Jurkat, Clone E6-1 (cell line): Measurements from ENCODE around the gene NDUFS6.
"Not testable (repeated sequence)": the region's sequence is repeated elsewhere in the genome, so short reads cannot be mapped to it uniquely, and the experiment has no call there.

Experiments used
- DNase-seq: peaks from one replicate; pipeline ENCODE4 v3.0.0-alpha.2; 2011; ENCODE audit warnings: low read depth, low spot score
- H3K4me3 ChIP-seq: 2 replicates; pipeline ENCODE4 v1.5.1; 2011; ENCODE audit warnings: mild to moderate bottlenecking, low read length, control low read depth, moderate library complexity

The NDUFS6 gene

DNA sequence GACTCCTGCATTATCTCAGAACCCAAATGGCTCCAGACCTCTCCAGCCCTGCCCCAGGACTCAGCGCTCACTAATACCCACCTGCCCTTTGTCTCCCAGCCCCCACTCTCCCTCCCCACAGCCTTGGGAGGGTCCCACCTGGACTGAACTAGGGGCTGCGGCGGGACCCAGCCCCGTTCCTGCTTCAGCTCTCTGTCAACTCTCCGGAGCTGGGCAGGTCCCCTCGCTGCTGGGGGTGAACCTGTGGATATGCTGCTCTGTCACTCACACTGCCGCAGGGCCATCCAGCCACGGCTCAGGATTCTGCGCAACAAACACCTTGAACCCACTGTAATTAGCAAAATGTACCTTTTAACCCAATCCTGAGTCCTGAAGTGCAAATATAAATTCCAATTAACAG is 36.8 kb downstream of the NDUFS6 start:
- DNase-seq = no peak
- no peak overlapping the region for H3K4me3 ChIP-seq

GRCh38 chr5:1840071-1840547 is 38.9 kb downstream of the NDUFS6 start:
- no peak for DNase-seq
- no peak overlapping the region for H3K4me3 ChIP-seq

- no peak for DNase-seq
- H3K4me3 ChIP-seq = no peak overlapping the region
Observed at GRCh38 chr5:1840741-1841521, 39.7 kb downstream of the NDUFS6 start.

DNA sequence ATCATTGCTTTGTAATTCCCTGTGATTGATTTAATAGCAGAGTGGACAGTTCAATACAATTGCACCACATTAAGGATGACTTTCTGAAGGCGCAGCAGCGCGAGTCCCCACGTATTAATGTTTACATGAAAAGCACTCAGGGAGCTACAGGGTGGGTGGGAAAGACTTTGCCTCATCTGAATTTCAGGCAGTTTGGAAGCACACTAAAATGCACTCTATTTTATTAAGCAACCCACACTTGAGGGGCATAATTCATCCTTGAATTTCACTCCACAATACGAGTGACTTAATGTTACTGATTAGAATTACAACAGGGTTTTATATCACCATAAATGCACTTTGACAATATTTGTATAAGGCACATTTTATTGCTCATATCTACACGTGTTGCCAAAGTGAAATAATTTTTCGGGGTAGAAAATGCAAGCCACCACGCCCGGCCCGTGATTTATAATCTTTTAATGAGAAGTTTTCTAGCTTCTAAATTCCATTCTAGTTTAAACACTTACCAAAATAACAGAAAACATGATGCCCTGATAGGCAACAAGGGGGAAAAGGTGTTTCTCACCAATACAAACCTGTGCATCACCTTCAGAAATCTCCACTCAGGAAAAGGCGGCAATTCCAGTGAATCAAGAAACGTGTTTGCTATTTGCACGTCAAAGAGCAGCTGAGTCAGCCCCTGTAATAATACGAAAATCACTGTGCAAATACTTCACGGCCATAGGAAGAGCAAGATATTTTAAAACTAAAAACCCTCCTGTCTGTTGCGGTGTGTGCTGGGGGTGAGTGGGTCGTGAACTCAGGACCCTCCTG is 41.0 kb downstream of the NDUFS6 start:
- no peak overlapping the region for H3K4me3 ChIP-seq
- no peak for DNase-seq

DNA sequence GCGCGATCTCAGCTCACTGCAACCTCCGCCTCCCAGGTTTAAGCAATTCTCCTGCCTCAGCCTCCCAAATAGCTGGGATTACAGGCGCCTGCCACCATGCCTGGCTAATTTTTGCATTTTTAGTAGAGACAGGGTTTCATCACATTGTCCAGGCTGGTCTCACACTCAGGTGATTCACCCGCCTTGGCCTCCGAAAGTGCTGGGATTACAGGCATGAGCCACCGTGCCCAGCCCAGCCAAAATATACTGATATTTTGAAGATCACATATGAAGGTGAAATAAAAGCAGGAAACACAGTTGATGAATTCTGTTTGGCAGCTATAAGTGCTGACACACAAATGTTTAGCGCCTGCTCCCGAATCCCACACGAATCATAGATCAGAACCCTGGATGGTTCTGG is 42.6 kb downstream of the NDUFS6 start:
- H3K4me3 ChIP-seq = not testable (repeated sequence)

DNA sequence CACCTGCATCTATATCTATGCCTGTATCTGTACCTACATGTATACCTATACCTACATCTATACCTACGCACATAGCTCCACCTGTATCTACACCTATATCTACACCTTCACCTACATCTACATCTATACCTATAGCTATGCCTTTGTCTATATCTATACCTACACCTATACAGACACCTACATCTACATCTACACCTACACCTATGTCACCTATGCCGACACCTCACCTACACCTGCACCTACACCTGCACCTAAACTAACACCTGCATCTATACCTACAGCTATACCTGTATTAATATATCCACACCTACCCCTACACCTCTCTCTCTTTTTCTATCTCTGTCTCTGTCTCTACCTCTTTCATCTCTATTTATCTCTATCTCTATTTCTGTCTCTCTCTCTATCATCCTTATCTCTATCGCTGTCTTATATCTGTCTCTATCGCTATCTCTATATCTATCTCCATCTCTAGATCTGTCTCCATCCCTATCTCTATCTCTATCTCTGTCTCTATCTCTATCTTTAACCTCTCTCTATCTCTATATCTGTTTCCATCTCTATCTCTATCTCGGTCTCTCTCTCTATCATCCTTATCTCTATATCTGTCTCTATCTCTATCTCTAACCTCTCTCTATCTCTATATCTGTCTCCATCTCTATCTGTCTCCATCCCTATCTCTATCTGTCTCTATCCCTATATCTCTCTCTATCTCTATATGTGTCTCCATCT is 43.7 kb downstream of the NDUFS6 start:
- no peak overlapping the region for H3K4me3 ChIP-seq
- no peak for DNase-seq

More for the DNA sequence above, 42.6 kb downstream of the NDUFS6 start:
- not testable (repeated sequence) for DNase-seq

- H3K4me3 ChIP-seq = no peak overlapping the region
- no peak for DNase-seq
Observed at GRCh38 chr5:1845696-1846095, 44.5 kb downstream of the NDUFS6 start.

DNA sequence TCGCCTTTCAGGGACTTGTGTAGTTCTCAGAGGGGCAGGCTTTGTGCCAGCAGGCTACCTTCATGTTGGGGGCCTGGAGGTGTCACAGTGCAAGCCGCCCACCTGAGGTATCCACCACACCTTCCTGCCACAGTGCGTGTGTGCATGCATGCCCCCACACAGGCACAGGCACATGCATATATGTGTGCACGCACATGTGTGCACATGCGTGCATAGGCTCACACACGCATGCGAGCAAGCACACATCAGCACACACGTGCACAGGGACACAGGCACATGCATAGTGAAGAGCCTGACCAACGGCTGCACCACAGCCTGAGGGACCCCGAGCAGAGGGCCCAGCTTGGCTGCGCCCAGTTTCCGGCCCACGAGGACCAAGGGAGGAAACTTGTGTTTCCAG is 45.4 kb downstream of the NDUFS6 start:
- no peak overlapping the region for H3K4me3 ChIP-seq
- DNase-seq = no peak

DNA sequence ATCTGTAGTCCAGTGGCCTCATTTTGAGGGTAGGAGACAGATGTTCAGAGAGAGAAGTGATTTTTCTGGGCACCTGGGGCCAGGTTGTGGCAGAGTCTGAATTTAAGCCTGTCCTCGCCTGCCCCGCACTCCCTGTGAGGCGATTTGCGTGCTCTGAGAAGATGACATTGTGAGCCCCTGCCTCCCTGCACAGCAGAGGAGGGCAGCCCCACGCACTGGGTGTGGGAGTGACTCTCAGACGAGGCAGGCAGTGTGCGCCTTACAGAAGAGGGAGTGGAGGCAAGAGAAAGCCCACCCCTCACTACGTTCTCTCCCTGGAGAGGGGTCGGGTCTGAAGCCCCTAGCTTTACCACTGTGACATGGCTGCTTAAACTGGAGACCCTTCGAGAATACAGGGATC is 45.8 kb downstream of the NDUFS6 start:
- H3K4me3 ChIP-seq = no peak overlapping the region
- no peak for DNase-seq

GRCh38 chr5:1847611-1848010 is 46.4 kb downstream of the NDUFS6 start:
- DNase-seq = no peak
- H3K4me3 ChIP-seq = no peak overlapping the region

DNA sequence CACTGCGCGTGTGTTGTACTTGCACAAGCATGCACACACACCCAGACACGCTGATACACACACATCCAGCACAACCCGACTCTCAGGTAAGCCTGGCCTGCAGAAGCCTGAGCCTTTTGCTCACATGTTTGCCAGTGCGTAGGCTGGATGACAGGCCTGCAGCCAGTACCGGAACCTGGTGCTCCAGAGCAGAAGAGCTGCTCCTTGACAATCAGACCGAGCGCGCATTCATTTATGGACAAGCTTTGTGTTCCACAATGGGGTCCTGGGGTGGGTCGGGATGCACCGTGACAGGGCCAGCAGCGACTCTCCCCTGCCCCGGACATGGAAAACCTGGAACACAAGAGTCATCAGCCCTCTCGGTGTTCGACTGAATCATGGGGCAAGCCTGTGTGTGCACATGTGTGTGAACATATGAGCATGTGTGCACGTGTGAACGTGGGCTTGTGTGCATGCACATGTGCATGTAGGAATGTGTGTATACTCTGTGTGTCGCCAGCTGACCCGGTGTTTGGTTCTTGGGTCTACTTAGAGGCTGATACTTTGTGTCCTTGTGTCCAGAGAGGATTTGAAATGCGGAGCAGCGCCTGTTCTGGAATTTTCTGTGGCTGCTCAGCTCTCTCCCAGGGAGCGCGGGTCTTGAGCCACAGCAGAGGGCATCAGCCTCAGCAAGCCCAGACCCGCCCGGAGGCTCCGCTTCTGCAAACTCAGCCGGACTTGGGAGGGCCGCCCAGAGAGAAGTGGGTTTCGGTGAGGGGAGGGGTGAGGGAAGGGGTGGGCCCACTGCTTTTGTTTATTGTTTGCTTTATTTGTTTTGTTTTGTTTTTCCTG is 49.3 kb downstream of the NDUFS6 start:
- no peak overlapping the region for H3K4me3 ChIP-seq
- no peak for DNase-seq

GRCh38 chr5:1851290-1851934 is 50.2 kb downstream of the NDUFS6 start:
- no peak for DNase-seq
- H3K4me3 ChIP-seq = no peak overlapping the region

- no peak overlapping the region for H3K4me3 ChIP-seq
- DNase-seq = no peak
Observed at GRCh38 chr5:1852324-1852947, 51.2 kb downstream of the NDUFS6 start.

DNA sequence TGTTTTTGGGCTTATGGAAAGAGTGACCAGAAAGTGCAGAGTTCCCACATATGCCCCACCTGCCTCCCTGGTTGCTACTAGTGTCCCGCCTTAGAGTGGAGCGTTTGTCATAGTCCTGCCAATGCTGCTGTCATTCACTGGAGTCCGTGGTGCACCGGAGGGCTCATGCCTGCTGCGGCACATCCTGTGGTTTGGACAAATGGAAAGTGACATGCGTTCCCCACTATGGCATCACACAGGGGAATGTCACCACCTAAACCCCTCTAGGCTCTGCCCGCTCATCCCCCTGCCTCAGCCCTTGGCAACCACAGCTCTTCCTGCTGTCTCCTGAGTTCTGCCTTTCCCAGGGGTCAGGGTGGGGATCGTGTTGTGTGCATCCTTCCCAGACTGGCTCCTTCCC is 52.3 kb downstream of the NDUFS6 start:
- no peak overlapping the region for H3K4me3 ChIP-seq
- DNase-seq = no peak

DNA sequence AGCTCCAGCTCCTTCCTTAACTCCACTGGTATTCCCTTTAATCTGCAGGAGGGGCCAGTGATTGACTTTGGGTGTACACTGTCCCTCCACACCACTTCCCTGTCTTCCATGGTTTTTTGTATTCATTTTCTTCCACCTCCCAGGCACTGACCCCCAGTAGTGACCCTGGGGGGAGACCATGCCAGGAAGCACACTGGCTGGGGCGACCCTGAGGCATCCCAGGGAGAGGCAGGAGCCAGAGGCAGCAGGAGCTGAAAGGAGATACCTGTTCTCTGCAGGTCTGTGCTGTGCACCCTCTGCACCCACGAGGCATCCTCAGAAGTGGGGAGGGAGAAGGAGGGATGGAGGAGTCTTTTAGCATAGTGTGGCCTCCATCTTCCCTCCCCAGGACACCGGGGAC is 53.9 kb downstream of the NDUFS6 start:
- no peak overlapping the region for H3K4me3 ChIP-seq

GRCh38 chr5:1855596-1855995 is 54.4 kb downstream of the NDUFS6 start:
- H3K4me3 ChIP-seq = no peak overlapping the region
- no peak for DNase-seq

More for the DNA sequence above, 53.9 kb downstream of the NDUFS6 start:
- DNase-seq = no peak

GRCh38 chr5:1856596-1857255 is 55.5 kb downstream of the NDUFS6 start:
- H3K4me3 ChIP-seq = no peak overlapping the region
- no peak for DNase-seq

- no peak overlapping the region for H3K4me3 ChIP-seq
- no peak for DNase-seq
Observed at GRCh38 chr5:1857256-1857600, 56.0 kb downstream of the NDUFS6 start.
